IPS DF 19.7 (cell line): ENCODE results near the gene AADAC.
"Not testable (repeated sequence)": the region's sequence is repeated elsewhere in the genome, so short reads cannot be mapped to it uniquely, and the experiment has no call there.

Source experiments
- DNase-seq: peaks from one replicate; pipeline ENCODE4 v3.0.0-alpha.2; 2013; ENCODE audit warnings: low read depth, low spot score

AADAC gene

GRCh38 chr3:151798466-151798865 is 15.4 kb upstream of the AADAC start:
- no peak for DNase-seq

- DNase-seq: no peak
Observed at GRCh38 chr3:151800431-151800830, 13.5 kb upstream of the AADAC start.

- no peak for DNase-seq
Observed at GRCh38 chr3:151804267-151804666, 9.6 kb upstream of the AADAC start.

GRCh38 chr3:151806838-151807237 is 7.1 kb upstream of the AADAC start:
- no peak for DNase-seq

GRCh38 chr3:151808926-151809325 is 5.0 kb upstream of the AADAC start:
- DNase-seq: not testable (repeated sequence)

- DNase-seq: no peak
Observed at GRCh38 chr3:151811474-151811873, 2.4 kb upstream of the AADAC start.

GRCh38 chr3:151814588-151814987 is 672 bp downstream of the AADAC start:
- DNase-seq: no peak

- no peak for DNase-seq
Observed at GRCh38 chr3:151816091-151816604, 2.2 kb downstream of the AADAC start.

GRCh38 chr3:151817473-151817872 is 3.6 kb downstream of the AADAC start:
- DNase-seq: no peak

GRCh38 chr3:151818361-151818760 is 4.4 kb downstream of the AADAC start:
- no peak for DNase-seq

- DNase-seq: no peak
Observed at GRCh38 chr3:151819910-151820309, 6.0 kb downstream of the AADAC start.

- DNase-seq: no peak
Observed at GRCh38 chr3:151827816-151828215, 13.9 kb downstream of the AADAC start.

- no peak for DNase-seq
Observed at GRCh38 chr3:151835751-151836525, 22.0 kb downstream of the AADAC start.

- peak; percentile 28 for DNase-seq
Observed at GRCh38 chr3:151837057-151837456, 23.1 kb downstream of the AADAC start.

GRCh38 chr3:151838574-151839312 is 24.8 kb downstream of the AADAC start:
- DNase-seq: peak; percentile 40

GRCh38 chr3:151839313-151839631 is 25.4 kb downstream of the AADAC start:
- DNase-seq: no peak

- no peak for DNase-seq
Observed at GRCh38 chr3:151841801-151842200, 27.9 kb downstream of the AADAC start.

GRCh38 chr3:151843275-151843674 is 29.4 kb downstream of the AADAC start:
- no peak for DNase-seq

GRCh38 chr3:151845306-151845905 is 31.5 kb downstream of the AADAC start:
- no peak for DNase-seq

- not testable (repeated sequence) for DNase-seq
Observed at GRCh38 chr3:151850065-151850464, 36.1 kb downstream of the AADAC start.

GRCh38 chr3:151852074-151852811 is 38.3 kb downstream of the AADAC start:
- no peak for DNase-seq

- DNase-seq: no peak
Observed at GRCh38 chr3:151856118-151856517, 42.2 kb downstream of the AADAC start.
